ENCODE results near the gene FOXR1. TPM values are rescaled to one million over a fixed set of nuclear protein-coding genes. Genes with fewer than 3 reads are reported as not detected.
"Not testable (repeated sequence)": the region's sequence is repeated elsewhere in the genome, so short reads cannot be mapped to it uniquely, and the experiment has no call there.

Gene FOXR1
- total RNA-seq, 4 donors from 2014 or later = not detected

GRCh38 chr11:118953265-118953664 is 18.3 kb upstream of the FOXR1 start:
- TF ChIP-seq POLR2A (IDR thresholded peaks at IDR 0.05) (no peak), CTCF (IDR thresholded peaks at IDR 0.05) (no peak)
- H3K9me3 ChIP-seq = no peaks in the 10 kb centered on the region
- no peak for DNase-seq
- H3K27me3 ChIP-seq = no peaks in the 10 kb centered on the region
- no peak overlapping the region for H3K27ac ChIP-seq
- intact Hi-C loops (cut with DNase I; ENCODE audit: low total_unique reads) = loop anchor here (10.0 kb wide), 1 partner anchor 48 kb away; no protein-coding TSS in a partner anchor
- no peaks in the 10 kb centered on the region for H3K36me3 ChIP-seq
- H3K4me1 ChIP-seq = no peaks in the 10 kb centered on the region
- H3K4me3 ChIP-seq = no peak overlapping the region

GRCh38 chr11:118953976-118954375 is 17.6 kb upstream of the FOXR1 start:
- H3K27me3 ChIP-seq, H3K36me3 ChIP-seq, DNase-seq, H3K9me3 ChIP-seq, H3K27ac ChIP-seq, H3K4me1 ChIP-seq, H3K4me3 ChIP-seq: not testable (repeated sequence)
- intact Hi-C loops (cut with DNase I; ENCODE audit: low total_unique reads) = loop anchor here (10.0 kb wide), 1 partner anchor 49 kb away; no protein-coding TSS in a partner anchor

- Histone ChIP-seq H3K9me3 (no peaks in the 10 kb centered on the region), H3K27me3 (no peaks in the 10 kb centered on the region), H3K4me3 (no peak within 1 kb of the TSS), H3K4me1 (no peaks in the 10 kb centered on the region), H3K36me3 (no peaks in the 10 kb centered on the region), H3K27ac (no peak within 1 kb of the TSS)
- peak; percentile 85 to 89 for DNase-seq
- intact Hi-C loops (cut with DNase I; ENCODE audit: low total_unique reads) = loop anchor here (5.0 to 10.0 kb wide), 2 partner anchors 51 to 269 kb away; no protein-coding TSS in a partner anchor
- TF ChIP-seq POLR2A (IDR thresholded peaks at IDR 0.05) (peak in 1 of 2 donors; percentile 7), CTCF (IDR thresholded peaks at IDR 0.05) (peak; percentile 90 to 98 (median 96))
Measured at GRCh38 chr11:118956094-118956846, 15.3 kb upstream of the FOXR1 start, which contains the start of gene UPK2. UPK2 (plus strand) TSS chr11:118956298; CDS start chr11:118956351, 53 bp downstream.

- H3K4me3 ChIP-seq = no peak overlapping the region
- no peak overlapping the region for H3K27ac ChIP-seq
- no peaks in the 10 kb centered on the region for H3K9me3 ChIP-seq
- intact Hi-C loops (cut with DNase I; ENCODE audit: low total_unique reads) = loop anchor here (5.0 to 10.0 kb wide), 2 partner anchors 52 to 270 kb away; no protein-coding TSS in a partner anchor
- TF ChIP-seq CTCF (IDR thresholded peaks at IDR 0.05) = no peak
- TF ChIP-seq POLR2A (IDR thresholded peaks at IDR 0.05) = no peak
- H3K36me3 ChIP-seq = no peaks in the 10 kb centered on the region
- no peaks in the 10 kb centered on the region for H3K4me1 ChIP-seq
- DNase-seq = no peak
- H3K27me3 ChIP-seq = no peaks in the 10 kb centered on the region
Measured at GRCh38 chr11:118956847-118957469, 14.6 kb upstream of the FOXR1 start.

GRCh38 chr11:118957549-118957948 is 14.0 kb upstream of the FOXR1 start:
- no peaks in the 10 kb centered on the region for H3K9me3 ChIP-seq
- no peaks in the 10 kb centered on the region for H3K36me3 ChIP-seq
- DNase-seq = no peak
- TF ChIP-seq POLR2A (IDR thresholded peaks at IDR 0.05) = no peak
- TF ChIP-seq CTCF (IDR thresholded peaks at IDR 0.05) = no peak
- H3K4me1 ChIP-seq = no peaks in the 10 kb centered on the region
- H3K27me3 ChIP-seq = no peaks in the 10 kb centered on the region
- H3K27ac ChIP-seq = no peak overlapping the region
- no peak overlapping the region for H3K4me3 ChIP-seq
- intact Hi-C loops (cut with DNase I; ENCODE audit: low total_unique reads) = loop anchor here (5.0 to 10.0 kb wide), 2 partner anchors 53 to 270 kb away; no protein-coding TSS in a partner anchor

Measured in uterus (tissue), 4 donors.